Lower leg skin (tissue), 3 donors: ENCODE data around the gene OSBP2.

Experiments used
- CTCF ChIP-seq, 3 donors: fragments of 450-650 bp; IDR thresholded peaks; one replicate each; pipeline ENCODE4 v1.5.1; 2016; ENCODE audit warnings: antibody characterized with exemption in 3 of 3, mild to moderate bottlenecking in 3 of 3, moderate library complexity in 2 of 3
- POLR2A ChIP-seq, 2 donors: fragments of 450-650 bp; IDR thresholded peaks; one replicate each; pipeline ENCODE4 v1.6.1; 2016 to 2017; ENCODE audit warnings: antibody characterized with exemption in 2 of 2, mild to moderate bottlenecking in 1 of 2, moderate library complexity in 1 of 2

GRCh38 chr22:30902496-30903357 is 208.1 kb downstream of the OSBP2 start:
- TF ChIP-seq CTCF (IDR thresholded peaks at IDR 0.05): no peak
- no peak for TF ChIP-seq POLR2A (IDR thresholded peaks at IDR 0.05)
